ENCODE results near the gene CALD1.

- TF ChIP-seq POLR2AphosphoS5 (IDR thresholded peaks at IDR 0.05) (no peak), CTCF (IDR thresholded peaks at IDR 0.05) (no peak)
Observed at GRCh38 chr7:134941952-134942351, 162.5 kb downstream of the CALD1 start.
